ENCODE results near the gene EIF4E1B. TPM values are rescaled to one million over a fixed set of nuclear protein-coding genes. Genes with fewer than 3 reads are reported as not detected.

EIF4E1B gene
- total and polyA plus RNA-seq, 2 experiments from 2014 or later = 0.17 TPM; not detected in 1

DNA sequence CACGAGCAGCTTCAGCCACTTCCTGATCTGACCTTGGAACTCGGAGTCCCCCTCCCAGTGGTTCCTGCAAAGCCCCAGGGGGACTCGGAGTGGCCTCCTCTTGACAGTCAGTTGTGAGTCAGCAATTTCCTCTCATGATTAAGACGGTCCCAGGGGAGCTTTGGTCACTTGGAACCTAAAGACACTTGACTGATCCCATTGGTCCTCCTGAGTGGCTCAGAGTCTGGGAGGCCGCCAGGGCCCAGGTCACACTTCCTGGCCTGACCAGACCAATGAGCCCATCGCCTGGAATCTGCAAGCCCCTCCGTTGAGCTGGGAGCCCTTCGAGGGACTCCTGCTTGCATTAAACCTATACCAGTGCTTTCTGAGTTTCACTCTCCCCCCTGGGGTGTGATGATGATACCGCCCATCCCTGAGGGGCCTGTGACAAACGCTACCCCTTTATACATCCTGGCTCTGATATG is 45.9 kb downstream of the EIF4E1B start (continued):
- TF ChIP-seq, protein P1, sequence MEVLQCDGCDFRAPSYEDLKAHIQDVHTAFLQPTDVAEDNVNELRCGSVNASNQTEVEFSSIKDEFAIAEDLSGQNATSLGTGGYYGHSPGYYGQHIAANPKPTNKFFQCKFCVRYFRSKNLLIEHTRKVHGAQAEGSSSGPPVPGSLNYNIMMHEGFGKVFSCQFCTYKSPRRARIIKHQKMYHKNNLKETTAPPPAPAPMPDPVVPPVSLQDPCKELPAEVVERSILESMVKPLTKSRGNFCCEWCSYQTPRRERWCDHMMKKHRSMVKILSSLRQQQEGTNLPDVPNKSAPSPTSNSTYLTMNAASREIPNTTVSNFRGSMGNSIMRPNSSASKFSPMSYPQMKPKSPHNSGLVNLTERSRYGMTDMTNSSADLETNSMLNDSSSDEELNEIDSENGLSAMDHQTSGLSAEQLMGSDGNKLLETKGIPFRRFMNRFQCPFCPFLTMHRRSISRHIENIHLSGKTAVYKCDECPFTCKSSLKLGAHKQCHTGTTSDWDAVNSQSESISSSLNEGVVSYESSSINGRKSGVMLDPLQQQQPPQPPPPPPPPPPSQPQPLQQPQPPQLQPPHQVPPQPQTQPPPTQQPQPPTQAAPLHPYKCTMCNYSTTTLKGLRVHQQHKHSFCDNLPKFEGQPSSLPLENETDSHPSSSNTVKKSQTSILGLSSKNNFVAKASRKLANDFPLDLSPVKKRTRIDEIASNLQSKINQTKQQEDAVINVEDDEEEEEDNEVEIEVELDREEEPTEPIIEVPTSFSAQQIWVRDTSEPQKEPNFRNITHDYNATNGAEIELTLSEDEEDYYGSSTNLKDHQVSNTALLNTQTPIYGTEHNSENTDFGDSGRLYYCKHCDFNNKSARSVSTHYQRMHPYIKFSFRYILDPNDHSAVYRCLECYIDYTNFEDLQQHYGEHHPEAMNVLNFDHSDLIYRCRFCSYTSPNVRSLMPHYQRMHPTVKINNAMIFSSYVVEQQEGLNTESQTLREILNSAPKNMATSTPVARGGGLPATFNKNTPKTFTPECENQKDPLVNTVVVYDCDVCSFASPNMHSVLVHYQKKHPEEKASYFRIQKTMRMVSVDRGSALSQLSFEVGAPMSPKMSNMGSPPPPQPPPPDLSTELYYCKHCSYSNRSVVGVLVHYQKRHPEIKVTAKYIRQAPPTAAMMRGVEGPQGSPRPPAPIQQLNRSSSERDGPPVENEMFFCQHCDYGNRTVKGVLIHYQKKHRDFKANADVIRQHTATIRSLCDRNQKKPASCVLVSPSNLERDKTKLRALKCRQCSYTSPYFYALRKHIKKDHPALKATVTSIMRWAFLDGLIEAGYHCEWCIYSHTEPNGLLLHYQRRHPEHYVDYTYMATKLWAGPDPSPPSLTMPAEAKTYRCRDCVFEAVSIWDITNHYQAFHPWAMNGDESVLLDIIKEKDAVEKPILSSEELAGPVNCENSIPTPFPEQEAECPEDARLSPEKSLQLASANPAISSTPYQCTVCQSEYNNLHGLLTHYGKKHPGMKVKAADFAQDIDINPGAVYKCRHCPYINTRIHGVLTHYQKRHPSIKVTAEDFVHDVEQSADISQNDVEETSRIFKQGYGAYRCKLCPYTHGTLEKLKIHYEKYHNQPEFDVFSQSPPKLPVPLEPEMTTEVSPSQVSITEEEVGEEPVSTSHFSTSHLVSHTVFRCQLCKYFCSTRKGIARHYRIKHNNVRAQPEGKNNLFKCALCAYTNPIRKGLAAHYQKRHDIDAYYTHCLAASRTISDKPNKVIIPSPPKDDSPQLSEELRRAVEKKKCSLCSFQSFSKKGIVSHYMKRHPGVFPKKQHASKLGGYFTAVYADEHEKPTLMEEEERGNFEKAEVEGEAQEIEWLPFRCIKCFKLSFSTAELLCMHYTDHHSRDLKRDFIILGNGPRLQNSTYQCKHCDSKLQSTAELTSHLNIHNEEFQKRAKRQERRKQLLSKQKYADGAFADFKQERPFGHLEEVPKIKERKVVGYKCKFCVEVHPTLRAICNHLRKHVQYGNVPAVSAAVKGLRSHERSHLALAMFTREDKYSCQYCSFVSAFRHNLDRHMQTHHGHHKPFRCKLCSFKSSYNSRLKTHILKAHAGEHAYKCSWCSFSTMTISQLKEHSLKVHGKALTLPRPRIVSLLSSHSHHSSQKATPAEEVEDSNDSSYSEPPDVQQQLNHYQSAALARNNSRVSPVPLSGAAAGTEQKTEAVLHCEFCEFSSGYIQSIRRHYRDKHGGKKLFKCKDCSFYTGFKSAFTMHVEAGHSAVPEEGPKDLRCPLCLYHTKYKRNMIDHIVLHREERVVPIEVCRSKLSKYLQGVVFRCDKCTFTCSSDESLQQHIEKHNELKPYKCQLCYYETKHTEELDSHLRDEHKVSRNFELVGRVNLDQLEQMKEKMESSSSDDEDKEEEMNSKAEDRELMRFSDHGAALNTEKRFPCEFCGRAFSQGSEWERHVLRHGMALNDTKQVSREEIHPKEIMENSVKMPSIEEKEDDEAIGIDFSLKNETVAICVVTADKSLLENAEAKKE (CRISPR knock-in tag; IDR thresholded peaks at IDR 0.05) = no peak
- TF ChIP-seq, protein P2, sequence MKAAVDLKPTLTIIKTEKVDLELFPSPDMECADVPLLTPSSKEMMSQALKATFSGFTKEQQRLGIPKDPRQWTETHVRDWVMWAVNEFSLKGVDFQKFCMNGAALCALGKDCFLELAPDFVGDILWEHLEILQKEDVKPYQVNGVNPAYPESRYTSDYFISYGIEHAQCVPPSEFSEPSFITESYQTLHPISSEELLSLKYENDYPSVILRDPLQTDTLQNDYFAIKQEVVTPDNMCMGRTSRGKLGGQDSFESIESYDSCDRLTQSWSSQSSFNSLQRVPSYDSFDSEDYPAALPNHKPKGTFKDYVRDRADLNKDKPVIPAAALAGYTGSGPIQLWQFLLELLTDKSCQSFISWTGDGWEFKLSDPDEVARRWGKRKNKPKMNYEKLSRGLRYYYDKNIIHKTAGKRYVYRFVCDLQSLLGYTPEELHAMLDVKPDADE (IDR thresholded peaks at IDR 0.05) = no peak
- TF ChIP-seq, protein P3, sequence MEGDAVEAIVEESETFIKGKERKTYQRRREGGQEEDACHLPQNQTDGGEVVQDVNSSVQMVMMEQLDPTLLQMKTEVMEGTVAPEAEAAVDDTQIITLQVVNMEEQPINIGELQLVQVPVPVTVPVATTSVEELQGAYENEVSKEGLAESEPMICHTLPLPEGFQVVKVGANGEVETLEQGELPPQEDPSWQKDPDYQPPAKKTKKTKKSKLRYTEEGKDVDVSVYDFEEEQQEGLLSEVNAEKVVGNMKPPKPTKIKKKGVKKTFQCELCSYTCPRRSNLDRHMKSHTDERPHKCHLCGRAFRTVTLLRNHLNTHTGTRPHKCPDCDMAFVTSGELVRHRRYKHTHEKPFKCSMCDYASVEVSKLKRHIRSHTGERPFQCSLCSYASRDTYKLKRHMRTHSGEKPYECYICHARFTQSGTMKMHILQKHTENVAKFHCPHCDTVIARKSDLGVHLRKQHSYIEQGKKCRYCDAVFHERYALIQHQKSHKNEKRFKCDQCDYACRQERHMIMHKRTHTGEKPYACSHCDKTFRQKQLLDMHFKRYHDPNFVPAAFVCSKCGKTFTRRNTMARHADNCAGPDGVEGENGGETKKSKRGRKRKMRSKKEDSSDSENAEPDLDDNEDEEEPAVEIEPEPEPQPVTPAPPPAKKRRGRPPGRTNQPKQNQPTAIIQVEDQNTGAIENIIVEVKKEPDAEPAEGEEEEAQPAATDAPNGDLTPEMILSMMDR (conservative IDR thresholded peaks at IDR 0.05; ENCODE audit: low read depth in 2 of 2) = no peak

DNA sequence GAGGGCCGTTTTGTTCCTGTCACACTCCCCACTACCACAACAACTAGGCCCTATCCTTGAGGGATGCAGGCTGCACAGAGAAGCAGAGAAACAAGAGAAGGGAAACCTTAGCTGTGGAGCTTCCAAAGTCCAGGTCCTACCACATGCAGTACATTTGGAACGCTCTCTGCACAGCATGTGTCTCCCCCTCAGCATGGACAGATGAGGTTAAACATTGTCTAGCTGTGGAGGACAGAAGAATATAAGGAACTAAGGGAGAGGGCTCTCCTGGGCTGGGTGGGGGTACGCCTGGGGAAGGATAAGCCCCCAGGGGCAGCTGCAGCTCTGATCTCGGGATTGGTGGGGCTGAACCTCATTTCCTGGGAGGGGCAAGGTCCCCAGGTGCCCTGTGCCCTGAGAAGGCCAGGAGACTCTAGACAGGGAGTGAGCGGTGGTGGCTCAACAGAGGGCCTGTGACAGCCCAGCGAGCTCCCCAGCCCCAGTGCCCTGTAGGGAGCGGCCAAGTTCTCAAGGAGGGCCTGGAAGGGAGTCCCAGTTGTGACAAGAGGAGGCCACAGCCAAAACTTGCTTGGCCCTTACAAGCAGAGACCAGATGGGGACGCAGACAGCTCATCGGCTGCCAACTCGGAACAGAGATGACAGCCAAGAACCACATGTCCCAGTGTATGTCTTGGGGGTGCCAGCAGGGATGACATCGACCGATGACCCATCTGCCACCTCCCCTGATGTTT is 46.9 kb downstream of the EIF4E1B start:
- no peak overlapping the region for H3K27ac Mint-ChIP-seq
- H3K9me3 Mint-ChIP-seq = no peaks in the 10 kb centered on the region; the same call in 2 of the 3 replicates

More for the DNA sequence above, 46.9 kb downstream of the EIF4E1B start:
- H3K4me1 ChIP-seq (ENCODE audit: insufficient read depth) = peaks cover 4% of the 10 kb centered on the region; the same call in 1 of the 2 replicates
- no peak for TF ChIP-seq EZH2phosphoT487 (IDR thresholded peaks at IDR 0.05; ENCODE audit: unreplicated experiment)
- TF ChIP-seq, protein P4, sequence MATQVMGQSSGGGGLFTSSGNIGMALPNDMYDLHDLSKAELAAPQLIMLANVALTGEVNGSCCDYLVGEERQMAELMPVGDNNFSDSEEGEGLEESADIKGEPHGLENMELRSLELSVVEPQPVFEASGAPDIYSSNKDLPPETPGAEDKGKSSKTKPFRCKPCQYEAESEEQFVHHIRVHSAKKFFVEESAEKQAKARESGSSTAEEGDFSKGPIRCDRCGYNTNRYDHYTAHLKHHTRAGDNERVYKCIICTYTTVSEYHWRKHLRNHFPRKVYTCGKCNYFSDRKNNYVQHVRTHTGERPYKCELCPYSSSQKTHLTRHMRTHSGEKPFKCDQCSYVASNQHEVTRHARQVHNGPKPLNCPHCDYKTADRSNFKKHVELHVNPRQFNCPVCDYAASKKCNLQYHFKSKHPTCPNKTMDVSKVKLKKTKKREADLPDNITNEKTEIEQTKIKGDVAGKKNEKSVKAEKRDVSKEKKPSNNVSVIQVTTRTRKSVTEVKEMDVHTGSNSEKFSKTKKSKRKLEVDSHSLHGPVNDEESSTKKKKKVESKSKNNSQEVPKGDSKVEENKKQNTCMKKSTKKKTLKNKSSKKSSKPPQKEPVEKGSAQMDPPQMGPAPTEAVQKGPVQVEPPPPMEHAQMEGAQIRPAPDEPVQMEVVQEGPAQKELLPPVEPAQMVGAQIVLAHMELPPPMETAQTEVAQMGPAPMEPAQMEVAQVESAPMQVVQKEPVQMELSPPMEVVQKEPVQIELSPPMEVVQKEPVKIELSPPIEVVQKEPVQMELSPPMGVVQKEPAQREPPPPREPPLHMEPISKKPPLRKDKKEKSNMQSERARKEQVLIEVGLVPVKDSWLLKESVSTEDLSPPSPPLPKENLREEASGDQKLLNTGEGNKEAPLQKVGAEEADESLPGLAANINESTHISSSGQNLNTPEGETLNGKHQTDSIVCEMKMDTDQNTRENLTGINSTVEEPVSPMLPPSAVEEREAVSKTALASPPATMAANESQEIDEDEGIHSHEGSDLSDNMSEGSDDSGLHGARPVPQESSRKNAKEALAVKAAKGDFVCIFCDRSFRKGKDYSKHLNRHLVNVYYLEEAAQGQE (IDR thresholded peaks at IDR 0.05; ENCODE audit: unreplicated experiment) = no peak
- no peak for TF ChIP-seq CREB1 (CRISPR knock-in tag; IDR thresholded peaks at IDR 0.05; ENCODE audit: low read depth)
- TF ChIP-seq NANOG (IDR thresholded peaks at IDR 0.05; ENCODE audit: borderline replicate concordance) = no peak
- TF ChIP-seq POLR2AphosphoS5 (IDR thresholded peaks at IDR 0.05; ENCODE audit: low read depth) = no peak
- Mint-ChIP-seq H3K4me1 (peaks cover 24% of the 10 kb centered on the region), H3K4me3 (no peak overlapping the region), H3K36me3 (ENCODE audit: low read depth) (no peaks in the 10 kb centered on the region), H3K27me3 (ENCODE audit: insufficient read depth, low read depth, poor library complexity) (peaks cover 22% of the 10 kb centered on the region)
- ATAC-seq (no peak), DNase-seq (ENCODE audit: low spot score) (no peak)
- H3K9me2 ChIP-seq (ENCODE audit: insufficient read depth) = no peaks in the 10 kb centered on the region
- H2AFZ ChIP-seq = no peak overlapping the region
- no peaks in the 10 kb centered on the region for H4K20me1 ChIP-seq (replicated peaks; ENCODE audit: insufficient read depth)
- H3K36me3 ChIP-seq (ENCODE audit: insufficient read depth) = no peaks in the 10 kb centered on the region
- no peaks in the 10 kb centered on the region for H3F3A ChIP-seq (replicated peaks; ENCODE audit: low read depth)
- no peaks in the 10 kb centered on the region for H3K79me2 ChIP-seq (replicated peaks; ENCODE audit: insufficient read depth)
- no peak overlapping the region for H3K4me3 ChIP-seq
- H3K27me3 ChIP-seq (ENCODE audit: insufficient read depth) = peaks cover 22% of the 10 kb centered on the region
- no peak overlapping the region for H3K4me2 ChIP-seq
- no peak overlapping the region for H3K27ac ChIP-seq (ENCODE audit: low read depth)
